HG03039 (cell line): ENCODE measurements around the gene VPS26C.

Source experiments
- ATAC-seq: cut with Tn5 transposase; IDR thresholded peaks from one replicate; pipeline ENCODE4 v1.9.1; 2021; ENCODE audit warnings: mild to moderate bottlenecking, moderate library complexity; ENCODE audit not compliant: unreplicated experiment

VPS26C gene

GRCh38 chr21:37266515-37267221 lies 466 bp downstream of the VPS26C start:
- peak; percentile 5 for ATAC-seq

DNA sequence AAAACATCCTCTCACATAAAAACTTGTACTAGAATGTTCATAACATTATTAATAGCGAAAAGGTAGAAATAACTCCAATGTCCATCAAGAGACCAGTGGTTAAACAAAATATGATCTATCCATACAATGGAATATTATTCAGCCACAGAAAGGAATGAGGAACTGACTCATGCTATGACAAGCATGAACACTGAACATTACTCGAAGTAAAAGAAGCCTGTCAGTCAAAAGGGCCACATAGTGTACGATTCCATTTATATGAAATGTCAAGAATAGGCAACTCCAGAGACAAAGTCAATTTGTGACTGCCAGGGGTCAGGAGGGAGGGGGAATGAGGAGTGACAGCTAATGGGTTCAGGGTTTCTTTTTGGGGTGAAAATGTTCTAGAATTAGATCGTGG lies 2.3 kb downstream of the VPS26C start:
- no peak for ATAC-seq

- no peak for ATAC-seq
Observed at GRCh38 chr21:37263827-37264600, 3.1 kb downstream of the VPS26C start.

GRCh38 chr21:37259426-37259825 lies 7.7 kb downstream of the VPS26C start:
- no peak for ATAC-seq

DNA sequence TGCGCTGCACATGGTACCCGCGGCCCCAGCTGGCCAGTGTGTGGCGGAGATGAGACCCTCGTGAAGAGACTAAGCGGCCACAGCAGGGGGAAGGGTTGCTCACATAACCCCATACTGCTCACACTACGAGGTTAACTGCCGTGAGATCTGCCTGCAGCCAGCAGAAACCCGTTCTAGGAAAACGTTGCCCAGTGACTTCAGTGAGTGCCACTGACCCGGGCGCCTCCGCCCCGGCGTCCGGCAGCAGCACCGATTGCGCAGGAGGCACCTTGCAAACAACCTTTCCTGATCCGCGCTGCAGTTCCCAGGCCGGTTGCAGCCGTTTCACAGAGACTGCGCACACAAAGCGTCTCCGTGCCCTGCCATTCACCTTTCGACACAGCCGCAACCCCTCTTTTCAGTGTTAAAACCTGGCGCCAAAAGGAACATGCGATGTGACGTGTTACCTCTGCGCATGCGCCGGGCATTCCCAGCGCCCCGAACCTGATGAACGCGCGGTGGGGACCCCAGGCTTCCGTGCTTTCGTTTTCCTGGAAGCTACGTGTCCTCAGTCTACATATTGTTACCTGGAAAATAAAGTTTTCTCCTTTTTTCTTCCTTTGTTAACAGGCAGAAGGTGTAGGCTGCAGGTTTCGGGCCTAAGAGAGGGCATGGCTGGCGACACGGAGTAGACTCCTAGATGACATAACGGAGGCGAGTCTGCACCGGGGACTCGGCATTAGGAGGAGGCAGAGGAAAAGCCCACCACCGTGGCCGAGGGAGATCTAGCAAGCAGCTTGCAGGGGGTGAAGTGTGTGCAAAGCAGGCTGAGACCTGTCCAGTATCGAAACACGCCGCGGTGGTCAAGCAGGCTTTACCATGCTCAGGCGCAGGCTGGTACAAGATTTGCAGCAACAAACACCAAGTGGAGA lies 8.9 kb downstream of the VPS26C start:
- peak; percentile 47 for ATAC-seq

- peak; percentile 28 for ATAC-seq
Observed at GRCh38 chr21:37257511-37257966, 9.6 kb downstream of the VPS26C start.

- no peak for ATAC-seq
Observed at GRCh38 chr21:37253991-37254390, 13.1 kb downstream of the VPS26C start.

- no peak for ATAC-seq
Observed at GRCh38 chr21:37251294-37251634, 15.9 kb downstream of the VPS26C start.

DNA sequence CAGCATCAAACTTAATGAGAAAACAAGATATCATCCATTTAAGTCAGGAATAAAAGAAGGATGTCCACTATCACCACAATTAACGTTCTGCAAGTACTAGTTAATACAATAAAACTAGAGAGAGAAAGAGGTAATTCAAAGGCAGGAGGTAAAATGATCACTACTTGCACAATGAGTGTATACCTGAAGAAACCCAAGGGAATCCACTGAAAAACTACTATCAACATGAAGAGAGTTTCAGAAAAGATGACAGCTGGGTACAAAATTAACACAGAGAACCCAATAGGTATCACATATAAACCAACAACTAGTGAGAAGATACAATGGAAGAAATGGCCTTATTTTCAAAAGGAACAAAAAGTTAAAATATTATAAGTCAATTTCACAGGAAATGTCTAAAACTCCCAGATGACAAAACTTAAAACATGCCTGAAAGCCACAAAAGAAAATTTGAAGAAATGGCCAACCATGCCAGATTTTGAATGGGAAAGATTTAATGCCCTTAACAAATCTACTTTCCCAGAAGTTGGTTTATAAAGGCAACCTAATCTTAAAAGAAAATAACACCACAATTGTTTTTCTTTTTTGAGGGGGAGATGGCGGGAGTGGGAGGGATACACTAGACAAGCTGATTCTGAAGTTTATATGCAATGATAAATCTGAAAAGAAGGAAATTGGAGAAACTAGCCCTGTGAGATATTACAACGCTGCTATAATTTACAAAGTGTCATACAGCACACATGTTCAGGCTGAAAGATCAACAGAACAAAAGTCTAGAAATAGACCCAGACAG lies 17.8 kb downstream of the VPS26C start:
- no peak for ATAC-seq

DNA sequence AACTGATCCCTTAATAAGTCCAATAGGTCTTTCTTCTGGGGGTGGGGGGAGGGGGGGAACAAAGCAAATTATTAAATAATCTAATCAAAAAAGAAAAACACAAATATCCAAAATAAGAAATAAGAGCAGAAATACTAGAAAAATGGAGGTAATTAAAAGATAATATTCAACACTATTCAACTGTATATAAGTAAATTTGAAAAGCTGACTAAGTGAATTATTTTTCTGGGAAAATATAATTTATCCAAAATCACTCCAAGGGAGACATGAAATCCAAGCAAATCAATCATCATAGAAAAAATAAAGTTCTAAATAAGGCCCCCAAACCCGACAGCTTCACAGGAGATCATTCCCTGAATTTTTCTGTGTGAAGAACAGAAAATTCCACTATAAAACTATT lies 18.8 kb downstream of the VPS26C start:
- ATAC-seq = no peak

DNA sequence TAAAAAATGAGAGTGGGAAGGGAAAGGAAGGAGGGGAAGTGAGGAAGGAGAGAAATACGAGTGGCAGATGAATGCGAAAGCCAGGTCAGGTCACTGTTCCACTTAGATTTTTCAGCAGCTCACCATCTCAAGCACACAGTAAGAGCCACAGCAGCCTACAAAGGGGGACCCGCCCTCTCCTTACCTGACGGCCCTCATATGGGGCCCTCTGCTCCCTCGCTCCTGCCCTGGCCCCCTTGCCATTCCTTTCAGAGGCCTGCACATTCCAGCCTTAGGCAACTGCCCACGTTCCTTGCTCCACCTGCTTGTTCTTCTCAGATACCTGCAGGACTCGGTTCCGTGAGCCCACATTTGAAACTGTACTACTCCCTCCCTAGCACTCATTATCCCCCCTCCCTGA lies 22.0 kb downstream of the VPS26C start:
- no peak for ATAC-seq

- no peak for ATAC-seq
Observed at GRCh38 chr21:37244501-37245095, 22.5 kb downstream of the VPS26C start.

DNA sequence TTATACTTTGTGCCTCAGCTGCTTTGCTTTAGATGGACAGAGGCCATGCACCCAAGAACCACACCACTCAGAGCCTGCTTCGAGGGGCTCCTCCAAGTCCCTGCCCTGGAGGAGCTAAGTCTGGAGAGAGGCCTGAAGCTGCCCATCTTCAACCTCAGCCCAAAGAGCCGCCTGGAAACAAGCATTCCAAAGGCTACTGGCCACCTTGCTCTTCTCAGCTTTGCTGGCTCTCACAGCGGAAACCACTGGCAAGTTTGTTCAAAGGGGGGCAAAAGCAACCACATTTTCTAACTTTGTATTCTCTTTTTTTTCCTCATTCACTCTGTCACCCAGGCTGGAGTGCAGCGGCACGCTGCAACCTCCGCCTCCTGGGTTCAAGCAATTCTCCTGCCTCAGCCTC lies 23.2 kb downstream of the VPS26C start:
- ATAC-seq = no peak

DNA sequence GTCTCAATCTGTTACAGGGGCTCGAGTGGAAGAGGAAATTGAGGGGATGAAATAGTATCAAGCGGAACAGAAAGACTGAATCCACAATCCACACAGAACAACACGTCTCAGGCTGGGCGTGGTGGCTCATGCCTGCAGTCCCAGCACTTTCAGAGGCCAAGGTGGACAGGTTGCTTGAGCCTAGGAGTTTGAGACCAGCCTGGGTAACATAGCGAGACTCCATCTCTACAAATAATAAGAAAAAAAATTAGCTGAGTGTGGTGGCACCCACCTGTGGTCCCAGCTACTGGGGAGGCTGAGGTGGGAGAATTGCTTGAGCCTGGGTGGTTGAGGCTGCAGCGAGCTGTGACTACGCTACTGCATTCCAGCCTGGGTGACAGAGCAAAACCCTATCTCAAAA lies 25.7 kb downstream of the VPS26C start:
- ATAC-seq = no peak

- no peak for ATAC-seq
Observed at GRCh38 chr21:37240978-37241377, 26.2 kb downstream of the VPS26C start.

GRCh38 chr21:37237764-37238163 lies 29.4 kb downstream of the VPS26C start:
- no peak for ATAC-seq

- ATAC-seq = no peak
Observed at GRCh38 chr21:37237346-37237745, 29.8 kb downstream of the VPS26C start.

- no peak for ATAC-seq
Observed at GRCh38 chr21:37233551-37234146, 33.5 kb downstream of the VPS26C start.

GRCh38 chr21:37232274-37233018 lies 34.7 kb downstream of the VPS26C start:
- ATAC-seq = no peak
